Embryonic facial prominence (tissue), 1 donor: ENCODE results near the gene MUC4.
"Not testable (repeated sequence)": the region's sequence is repeated elsewhere in the genome, so short reads cannot be mapped to it uniquely, and the experiment has no call there.

ENCODE experiments used
- DNase-seq: peaks from one replicate; pipeline ENCODE4 v3.0.0-alpha.2; 2016; ENCODE audit errors: extremely low spot score

The MUC4 gene

DNA sequence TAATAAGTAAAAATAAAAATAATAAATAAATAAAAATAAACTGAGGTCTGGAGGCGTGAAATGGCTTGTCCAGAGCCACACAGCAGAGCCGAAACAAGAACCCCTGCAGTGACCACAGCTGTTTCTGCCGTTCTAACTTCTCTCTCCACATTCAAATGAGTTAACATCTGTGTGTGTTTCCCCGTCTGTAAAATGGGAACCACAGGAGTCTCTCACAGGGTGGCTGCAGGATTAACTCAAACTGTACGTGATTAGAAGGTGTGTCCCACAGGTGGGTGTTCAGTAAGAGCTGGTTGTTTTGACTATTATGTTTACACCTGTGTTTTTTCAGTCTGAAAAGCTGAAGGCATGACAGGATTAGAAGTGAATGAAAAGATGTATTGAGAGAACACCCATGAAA, 27.0 kb upstream of the MUC4 start:
- DNase-seq, result no peak

DNA sequence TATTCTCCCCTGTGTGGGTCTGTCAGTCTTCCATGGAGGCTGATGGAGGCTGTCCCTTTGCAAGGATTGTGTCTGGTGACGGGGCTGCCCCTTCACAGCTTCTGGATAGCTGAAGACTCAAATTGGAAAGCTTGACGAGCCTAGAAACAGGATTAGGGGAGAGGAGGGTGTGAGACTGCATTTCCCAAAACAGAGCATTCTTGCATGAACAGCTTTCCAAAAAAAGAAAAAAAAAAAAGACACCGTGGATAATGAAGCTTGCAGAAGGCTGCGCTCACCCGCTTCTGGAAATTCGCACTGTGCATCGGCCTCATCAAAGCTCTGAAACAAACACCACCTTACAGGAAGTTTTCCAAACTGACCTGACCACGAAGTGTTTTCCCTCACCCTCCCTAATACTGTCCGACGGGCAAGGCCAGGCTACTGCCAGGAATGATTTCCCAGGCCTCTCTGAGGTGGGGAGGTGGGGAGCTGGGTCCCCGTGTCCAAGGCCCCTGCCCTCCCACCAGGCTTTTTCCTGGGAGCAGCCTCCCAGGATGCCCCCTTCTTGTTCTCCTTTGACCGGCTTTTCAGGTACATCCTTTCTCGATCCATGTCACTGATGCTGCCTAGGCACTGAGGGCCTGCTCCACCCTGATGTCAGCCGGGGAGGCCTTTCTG, 24.9 kb upstream of the MUC4 start:
- no peak for DNase-seq

DNA sequence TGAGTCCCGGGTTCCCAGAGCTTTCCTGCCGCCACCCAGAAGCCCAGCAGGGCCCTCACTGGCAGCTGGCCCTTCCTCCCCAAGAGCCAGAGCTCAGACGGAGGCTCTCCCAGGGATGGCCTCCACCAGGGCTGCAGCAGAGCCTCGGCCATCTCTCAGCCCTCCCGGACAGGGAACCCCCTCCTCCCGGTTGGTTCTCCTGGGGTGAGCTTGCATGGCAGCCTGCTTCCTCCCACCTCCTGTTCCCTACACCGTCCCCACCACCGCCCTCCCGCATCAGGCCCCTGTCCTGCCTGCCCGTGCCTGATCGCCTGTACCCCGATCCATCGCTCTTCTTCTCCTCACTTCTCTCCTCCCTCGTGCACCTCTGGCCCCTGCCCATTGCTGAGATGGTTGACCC, 24.1 kb upstream of the MUC4 start:
- DNase-seq, result no peak

DNA sequence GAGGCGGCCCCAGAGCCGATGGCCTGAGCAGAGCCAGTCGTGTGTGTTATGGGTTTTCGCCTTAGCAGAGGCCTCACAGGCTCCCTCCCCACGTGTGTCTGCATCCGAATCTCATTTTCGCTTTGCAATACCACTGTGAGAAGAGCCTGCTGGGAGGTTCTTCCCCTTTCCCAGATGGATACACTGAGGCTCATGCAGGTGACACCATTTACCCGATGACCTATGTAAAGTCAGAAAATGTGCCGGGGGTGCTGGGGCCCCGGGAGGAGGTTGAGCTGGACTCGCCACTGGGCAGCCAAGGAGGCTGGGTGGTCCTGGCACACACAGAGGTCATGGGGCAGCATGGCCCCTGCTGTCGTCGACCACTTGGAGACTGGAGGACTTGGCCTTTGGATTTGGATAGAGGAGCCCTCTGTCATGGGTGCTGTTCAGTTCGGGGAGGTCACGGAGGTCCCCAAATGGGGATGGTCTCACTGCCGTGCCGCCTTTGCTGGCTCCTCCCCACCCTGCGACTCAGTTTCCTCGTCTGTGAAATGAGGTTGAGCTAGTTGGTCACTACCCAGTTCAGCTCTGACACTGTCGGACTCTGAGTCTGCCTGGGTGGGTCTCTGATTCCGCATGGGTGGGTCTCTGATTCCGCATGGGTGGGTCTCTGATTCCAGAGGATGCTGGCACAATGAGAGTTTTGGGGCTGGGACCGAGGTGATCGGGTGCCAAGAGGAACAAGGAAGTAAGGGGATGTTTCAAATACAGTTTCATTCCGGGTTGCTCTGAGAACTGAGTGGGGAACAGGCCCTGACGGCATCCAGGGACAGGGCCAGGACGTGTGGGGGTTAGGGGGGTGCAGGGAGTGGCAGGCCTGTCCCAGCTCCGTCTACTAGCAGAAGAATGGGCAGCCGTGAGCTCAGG, 23.2 kb upstream of the MUC4 start:
- no peak for DNase-seq

DNA sequence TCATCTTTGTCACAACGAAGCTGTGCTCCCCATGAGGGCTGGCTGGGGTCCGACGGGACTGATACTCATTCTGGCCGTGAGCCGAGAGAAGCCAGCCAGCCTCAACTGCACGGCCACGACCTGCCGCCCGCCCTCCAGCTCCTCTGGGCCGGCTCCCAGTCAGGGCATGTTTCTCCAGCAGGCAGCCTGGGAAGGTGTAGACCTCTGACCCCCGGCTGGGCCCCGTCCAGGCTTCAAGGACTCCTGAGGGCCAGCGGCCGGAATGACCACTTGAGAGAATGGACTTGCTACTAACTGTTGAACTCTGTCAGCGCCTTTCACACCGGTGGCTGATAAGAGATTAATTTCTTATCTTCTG, 18.1 kb upstream of the MUC4 start:
- no peak for DNase-seq

DNA sequence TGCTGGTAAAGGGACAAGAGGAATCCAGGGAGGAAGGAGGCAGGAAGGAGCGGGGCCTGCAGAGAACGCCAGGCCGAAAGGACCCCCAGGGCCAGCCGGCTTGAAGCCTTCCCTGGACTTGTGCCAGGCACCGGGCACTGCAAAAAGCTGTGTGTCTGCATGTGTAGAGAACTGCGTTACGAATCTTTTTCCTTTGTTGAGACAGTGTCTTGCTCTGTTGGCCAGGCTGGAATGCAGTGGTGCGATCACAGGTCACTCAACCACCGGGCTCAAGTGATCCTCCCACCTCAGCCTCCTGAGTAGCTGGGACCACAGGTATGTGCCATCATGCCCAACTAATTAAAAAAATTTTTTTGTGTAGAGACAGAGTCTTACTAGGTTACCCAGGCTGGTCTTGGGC, 17.0 kb upstream of the MUC4 start:
- DNase-seq, result no peak

DNA sequence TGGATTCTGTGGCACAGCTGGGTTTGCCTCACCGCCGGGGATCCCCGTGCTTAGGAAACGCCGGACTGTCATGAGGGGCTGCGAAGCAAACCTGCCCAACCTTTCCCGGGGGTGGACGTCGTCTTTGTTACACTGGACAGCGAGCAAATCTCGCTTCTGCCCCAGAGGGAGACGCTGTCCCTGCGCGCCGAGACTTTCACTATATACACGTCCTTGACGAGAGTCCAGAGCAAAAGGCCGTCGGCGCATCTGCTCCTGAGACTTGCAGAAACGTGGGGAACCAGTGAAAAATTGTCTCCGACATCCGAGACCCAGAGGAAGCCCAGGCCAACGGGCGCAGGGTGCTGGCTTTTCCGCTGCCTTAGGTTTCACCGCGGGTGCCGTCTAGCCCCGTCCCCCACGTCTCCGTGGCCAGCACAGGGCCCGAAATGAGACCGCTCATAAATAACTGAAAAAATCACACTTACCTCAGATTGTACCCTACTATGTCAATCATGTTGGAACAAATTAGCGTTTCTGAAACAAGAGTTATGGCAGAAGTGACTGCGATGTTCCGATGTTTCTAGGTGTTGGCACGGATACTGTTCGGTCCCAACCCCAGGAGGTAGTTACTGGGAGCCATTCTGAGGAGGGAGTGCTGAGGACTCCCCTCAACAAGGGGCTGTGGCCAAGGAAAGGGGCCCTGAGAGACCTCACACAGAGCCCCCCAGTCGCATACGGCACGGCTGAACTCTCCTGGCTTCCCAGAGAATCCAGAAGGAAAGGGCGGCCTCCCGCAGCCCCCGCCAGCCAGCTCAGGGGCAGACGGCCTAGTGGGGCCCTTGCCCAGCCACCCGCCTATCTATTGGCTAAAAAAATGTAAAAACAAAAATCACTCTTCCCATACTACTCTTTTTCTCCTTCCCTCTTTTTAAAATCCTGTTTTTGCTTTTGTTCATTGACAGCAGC, 14.4 kb upstream of the MUC4 start:
- DNase-seq, result no peak

DNA sequence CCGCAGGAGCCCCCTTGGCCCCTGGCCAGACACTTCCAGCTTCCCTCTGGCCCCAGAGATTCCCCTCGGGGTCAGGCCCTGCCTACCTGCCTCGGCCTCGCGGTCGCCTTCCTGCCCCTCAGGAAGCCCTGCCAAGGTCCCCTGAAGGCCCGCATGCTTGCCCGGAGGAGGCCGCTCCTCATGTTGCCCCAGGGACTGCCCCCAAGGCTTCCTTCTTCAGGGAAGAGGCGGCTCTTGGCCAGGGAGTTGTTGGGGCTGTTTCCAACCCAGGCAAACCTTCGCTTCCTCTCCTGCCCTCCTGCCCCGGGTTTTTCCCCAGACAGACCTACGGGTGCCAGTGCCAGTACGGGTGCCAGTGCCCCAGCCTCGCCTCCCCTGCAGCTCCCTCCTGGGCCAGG, 13.5 kb upstream of the MUC4 start:
- no peak for DNase-seq

DNA sequence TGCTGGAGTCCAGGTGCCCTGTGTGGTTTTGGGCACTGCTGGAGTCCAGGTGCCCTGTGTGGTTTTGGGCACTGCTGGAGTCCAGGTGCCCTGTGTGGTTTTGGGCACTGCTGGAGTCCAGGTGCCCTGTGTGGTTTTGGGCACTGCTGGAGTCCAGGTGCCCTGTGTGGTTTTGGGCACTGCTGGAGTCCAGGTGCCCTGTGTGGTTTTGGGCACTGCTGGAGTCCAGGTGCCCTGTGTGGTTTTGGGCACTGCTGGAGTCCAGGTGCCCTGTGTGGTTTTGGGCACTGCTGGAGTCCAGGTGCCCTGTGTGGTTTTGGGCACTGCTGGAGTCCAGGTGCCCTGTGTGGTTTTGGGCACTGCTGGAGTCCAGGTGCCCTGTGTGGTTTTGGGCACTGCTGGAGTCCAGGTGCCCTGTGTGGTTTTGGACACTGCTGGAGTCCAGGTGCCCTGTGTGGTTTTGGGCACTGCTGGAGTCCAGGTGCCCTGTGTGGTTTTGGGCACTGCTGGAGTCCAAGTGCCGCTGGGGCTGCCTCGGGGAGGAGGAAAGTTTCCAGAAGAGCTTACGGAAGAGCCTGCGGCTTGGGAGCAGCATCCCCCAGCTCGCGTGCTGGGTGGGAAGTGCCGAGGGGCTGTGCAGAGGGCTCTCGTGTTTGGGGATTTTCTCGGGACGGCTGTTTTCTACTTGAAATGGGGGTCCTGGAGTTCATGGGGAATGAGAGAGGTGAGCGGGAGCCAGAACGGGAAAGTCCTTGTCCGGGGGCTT, 12.9 kb upstream of the MUC4 start:
- not testable (repeated sequence) for DNase-seq

DNA sequence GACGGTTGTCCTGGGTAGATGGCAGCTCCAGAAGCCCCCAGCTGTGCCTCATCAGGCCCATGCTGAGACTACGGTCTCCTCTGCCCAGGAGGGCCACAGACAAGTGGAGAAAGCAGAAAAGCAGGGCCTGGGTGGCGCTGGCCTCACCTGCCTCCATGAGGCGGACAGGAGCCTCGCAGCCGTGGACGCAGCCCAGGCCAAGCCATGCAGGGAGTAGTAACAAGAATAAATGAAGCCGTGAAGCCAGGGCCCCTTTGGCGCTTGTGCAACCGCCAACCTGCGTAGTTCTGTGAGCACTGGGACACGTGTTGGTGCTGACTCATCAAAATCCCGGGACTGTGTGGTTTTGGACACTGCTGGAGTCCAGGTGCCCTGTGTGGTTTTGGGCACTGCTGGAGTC, 12.3 kb upstream of the MUC4 start:
- DNase-seq, result no peak

DNA sequence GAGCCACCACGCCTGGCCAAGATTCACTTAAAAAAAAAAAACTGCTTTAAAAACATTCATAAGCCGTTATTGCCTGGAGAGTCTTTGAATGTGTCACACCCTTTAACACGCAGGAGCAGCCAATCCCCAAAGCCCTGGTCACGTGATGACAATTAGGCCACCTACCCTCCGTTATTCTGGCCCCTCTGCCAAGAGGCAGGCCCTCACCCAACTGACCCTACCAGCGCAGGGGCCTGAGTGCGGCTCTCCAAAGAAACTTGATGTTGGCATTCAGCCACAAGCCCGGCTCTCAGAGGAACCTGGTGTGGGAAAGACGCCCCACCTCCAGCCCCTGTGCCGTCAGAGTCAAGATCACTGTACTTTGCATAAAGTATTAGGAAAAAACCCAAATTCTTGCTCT, 11.6 kb upstream of the MUC4 start:
- no peak for DNase-seq

DNA sequence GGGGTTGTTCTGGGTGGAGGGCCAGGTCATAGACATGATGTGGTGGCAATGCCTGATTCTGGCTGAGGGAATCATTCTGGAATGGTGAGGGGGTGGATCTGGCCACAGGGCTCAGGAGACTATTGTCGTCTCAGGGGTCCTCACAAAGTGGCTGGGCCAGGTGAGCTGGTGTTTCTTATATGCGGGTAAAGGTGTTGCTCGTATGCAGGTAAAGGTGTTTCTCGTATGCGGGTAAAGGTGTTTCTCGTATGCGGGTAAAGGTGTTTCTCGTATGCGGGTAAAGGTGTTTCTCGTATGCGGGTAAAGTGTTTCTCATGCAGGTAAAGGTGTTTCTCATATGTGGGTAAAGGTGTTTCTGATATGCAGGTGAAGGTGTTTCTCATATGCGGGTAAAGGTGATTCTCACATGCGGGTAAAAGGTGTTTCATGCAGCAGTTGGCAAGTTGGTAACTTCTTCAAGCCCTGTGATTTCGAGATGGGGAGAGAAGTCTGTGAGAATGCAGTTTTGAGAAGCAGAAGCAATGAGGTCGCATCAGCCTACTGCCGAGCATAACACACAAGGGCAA, 10.5 kb upstream of the MUC4 start:
- DNase-seq, result no peak

DNA sequence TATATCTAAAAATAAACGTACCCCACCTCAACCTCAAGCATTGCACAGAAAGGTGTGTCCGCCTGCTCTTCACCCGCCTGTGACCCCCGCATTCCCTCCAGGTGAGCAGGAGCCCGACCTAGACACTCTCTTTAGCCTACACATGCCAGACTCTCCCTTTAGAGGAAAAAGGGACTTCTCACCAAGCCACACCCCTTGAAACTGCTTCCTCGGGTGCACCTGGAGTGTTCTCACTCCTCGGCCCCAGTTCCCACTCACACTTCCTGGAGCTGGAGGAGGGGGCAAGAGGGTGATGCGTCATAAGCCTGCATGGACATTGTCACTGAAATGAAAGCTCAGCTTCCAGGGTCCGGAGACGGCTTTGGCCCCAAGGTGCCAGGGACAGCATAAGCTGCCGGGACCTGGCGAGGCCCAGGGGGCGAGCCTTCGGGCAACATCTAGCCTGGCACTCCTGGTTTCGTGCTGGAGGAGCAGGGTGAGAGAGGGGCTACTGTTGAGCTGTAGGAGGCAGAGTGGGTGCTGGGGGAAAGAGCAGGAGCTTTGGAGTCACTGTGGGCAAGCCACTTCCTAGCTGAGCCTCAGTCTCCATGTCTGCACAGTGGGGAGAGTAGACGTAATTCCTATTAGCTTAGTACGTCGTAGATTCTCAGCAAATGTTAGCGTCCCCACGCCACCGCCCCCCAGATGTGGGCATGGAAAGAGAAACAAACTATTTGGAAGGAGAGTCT, 9.8 kb upstream of the MUC4 start:
- DNase-seq, result no peak

DNA sequence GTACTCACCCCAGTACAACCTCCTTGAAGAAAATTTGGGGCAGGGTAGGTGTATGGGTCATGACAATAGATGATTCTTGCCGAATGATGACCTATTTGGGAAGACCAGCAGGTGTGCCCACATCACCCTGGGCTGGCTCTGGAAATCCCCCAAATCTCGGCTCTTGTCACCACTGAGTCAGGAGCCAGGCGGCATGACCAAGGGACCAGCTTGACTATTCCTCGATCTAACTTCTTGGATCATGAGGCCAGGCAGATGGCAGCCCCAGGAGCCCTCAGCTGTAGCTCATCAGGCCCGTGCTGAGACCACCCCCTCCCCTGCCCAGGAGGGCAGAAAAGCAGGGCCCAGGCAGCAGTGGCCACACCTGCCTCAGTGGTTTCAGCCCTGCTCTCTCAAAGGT, 9.2 kb upstream of the MUC4 start:
- no peak for DNase-seq

DNA sequence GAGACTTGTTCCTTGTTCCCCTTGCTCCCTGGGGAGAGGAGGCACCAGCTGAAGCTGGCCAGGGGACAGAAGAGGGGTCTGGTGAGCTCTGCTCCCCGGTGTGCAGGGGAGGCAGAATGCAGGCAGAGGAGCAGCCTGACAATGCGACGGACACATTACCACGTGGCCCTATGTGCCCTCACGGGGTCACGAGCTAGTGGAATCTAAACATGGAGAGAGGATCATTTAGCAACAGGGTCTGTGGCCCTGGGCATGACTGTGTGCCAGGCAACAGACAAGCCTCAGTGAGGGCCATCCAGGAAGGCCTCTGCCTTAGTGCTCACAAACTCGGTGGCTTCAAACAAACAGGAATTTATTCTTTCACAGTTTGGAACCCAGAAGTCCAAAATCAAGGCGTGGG, 8.5 kb upstream of the MUC4 start:
- DNase-seq, result no peak

DNA sequence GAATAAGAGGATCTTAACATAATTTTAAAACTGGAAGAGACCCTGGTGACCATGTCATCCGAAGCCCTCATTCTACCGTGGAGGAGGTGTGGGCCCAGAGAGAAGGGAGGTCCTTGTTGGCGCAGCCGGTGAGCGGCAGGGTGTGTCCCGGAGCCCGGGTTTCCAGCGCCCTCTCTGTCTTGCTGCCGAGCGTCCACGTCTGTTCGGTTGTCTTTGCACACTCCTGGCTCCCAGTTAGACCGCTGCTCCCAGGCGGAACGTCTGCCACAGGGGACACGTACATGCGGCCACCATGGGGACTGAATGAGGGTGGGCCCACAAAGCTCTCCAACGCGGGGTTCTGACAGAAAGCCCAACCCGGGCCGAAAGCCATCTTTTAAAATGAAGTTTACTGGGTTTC, 6.6 kb upstream of the MUC4 start:
- no peak for DNase-seq

DNA sequence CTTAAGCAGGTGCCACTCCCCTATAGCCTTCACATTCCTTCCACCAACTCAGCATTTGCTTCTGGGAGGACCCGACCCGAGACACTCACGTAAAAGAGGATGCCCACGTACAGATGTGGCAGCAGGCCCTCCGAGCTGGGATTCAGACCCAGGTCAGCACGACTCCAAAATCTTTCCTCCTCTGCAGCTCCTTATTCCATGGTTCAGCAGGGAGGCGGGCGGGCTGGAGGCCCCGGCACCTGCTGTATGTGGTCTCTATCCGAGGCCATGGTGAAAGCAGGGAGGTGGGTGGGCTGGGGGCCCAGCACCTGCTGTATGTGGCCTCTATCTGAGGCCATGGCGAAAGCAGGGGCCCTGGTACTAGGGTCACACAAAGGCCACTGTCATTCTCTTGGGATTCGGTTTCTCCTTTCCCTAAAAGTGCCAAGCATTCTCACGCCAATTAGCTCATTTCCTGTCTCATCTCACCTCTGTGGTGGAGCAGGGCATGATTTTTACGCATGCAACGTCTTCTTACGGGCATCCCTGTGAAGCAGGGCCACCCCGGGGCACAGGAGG, 5.9 kb upstream of the MUC4 start:
- no peak for DNase-seq

DNA sequence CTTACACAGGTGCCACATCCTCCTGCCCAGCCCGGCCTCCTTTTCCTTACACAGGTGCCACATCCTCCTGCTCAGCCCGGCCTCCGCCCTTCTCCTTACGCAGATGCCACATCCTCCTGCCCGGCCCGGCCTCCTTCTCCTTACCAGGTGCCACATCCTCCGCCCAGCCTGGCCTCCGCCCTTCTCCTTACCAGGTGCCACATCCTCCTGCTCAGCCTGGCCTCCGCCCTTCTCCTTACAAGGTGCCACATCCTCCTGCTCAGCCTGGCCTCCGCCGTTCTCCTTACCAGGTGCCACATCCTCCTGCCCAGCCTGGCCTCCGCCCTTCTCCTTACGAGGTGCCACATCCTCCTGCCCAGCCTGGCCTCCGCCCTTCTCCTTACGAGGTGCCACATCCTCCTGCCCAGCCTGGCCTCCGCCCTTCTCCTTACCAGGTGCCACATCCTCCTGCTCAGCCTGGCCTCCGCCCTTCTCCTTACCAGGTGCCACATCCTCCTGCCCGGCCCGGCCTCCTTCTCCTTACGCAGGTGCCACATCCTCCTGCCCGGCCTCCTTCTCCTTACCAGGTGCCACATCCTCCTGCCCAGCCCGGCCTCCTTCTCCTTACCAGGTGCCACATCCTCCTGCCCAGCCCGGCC, 4.7 kb upstream of the MUC4 start:
- not testable (repeated sequence) for DNase-seq

DNA sequence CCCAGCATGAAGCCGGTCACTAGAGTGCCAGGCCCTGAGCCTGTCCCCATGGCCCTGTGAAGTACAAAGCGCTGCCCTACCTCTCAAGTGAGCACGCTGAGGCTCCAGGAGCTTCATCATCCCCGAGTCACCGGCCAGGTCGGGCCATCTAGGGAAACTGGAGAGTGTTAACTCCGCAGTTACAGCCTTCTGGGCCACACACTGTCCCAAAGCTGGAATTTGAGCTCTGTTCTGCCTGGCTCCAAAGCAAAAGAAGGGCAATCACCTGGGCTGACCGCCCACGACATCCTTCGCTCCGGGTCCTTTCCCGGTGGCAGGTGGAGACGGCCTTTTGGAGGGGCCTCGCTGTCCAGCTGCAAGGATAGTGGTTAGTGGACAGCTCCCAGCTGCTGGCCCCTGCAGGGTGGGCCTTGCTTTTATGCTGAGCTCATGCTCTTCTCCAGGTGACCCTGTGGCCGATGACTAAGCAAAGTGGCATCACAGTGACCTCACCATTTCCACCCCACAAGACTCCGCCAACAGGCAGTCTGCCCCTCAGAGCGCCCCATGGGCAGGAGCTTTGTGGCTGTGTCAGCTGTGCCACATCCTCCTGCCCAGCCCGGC, 3.5 kb upstream of the MUC4 start:
- DNase-seq, result no peak
